ENCODE data around the gene RAB20.

- TF ChIP-seq, protein P1, sequence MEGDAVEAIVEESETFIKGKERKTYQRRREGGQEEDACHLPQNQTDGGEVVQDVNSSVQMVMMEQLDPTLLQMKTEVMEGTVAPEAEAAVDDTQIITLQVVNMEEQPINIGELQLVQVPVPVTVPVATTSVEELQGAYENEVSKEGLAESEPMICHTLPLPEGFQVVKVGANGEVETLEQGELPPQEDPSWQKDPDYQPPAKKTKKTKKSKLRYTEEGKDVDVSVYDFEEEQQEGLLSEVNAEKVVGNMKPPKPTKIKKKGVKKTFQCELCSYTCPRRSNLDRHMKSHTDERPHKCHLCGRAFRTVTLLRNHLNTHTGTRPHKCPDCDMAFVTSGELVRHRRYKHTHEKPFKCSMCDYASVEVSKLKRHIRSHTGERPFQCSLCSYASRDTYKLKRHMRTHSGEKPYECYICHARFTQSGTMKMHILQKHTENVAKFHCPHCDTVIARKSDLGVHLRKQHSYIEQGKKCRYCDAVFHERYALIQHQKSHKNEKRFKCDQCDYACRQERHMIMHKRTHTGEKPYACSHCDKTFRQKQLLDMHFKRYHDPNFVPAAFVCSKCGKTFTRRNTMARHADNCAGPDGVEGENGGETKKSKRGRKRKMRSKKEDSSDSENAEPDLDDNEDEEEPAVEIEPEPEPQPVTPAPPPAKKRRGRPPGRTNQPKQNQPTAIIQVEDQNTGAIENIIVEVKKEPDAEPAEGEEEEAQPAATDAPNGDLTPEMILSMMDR (IDR thresholded peaks at IDR 0.05 in 8 of 11, conservative IDR thresholded peaks at IDR 0.05 in 3 of 11) = no peak
- TF ChIP-seq POLR2A (IDR thresholded peaks at IDR 0.05) (no peak), POLR2AphosphoS5 (IDR thresholded peaks at IDR 0.05) (no peak)
These were observed 28.4 kb upstream of the RAB20 start for GRCh38 chr13:110589793-110590390.

All from spleen (tissue), 7 donors.